HG03196 (cell line): Measurements from ENCODE around the gene PHC2.

Source experiments
- ATAC-seq: cut with Tn5 transposase; IDR thresholded peaks from one replicate; pipeline ENCODE4 v1.9.1; 2021; ENCODE audit not compliant: unreplicated experiment

PHC2 gene

DNA sequence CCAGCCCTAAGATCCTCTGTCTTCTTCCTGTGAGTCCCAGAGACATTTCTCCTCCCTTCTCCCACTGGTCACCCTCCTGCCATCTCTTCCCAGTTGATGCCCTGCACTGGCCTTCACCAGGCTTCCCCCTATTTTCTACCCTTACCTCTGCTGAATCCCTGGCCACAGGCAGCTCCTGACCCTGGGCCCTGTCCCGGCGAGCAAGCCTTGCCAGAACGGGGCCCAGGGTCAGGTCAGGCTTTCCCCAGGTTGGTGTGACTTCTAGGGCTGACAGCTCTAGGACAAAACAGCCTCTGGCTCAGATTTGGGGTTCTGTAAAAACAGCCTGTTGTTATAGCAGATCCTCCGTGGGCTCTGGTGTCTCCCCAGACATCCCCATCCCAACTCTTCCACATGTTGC, 57.3 kb downstream of the PHC2 start:
- no peak for ATAC-seq

DNA sequence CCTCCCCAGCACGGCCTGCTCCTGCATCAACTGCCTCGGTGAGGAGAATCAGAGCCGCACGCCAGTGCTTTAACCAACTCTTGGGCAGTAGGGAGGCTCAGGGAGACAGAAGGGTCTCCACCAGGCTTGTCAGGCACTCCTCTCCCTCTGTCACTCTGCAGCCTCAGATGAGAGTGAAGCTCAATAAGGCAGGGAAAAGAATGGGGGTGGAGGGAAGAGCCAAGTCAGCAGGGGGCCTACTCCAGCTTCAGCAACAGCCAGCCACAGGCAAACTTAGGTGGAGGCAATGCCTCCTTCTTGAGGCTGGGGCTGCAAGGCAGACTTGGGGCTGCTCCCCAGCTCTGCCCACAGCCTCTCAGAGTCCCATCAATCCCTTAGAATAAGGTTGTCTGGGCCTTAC, 58.2 kb downstream of the PHC2 start:
- no peak for ATAC-seq

DNA sequence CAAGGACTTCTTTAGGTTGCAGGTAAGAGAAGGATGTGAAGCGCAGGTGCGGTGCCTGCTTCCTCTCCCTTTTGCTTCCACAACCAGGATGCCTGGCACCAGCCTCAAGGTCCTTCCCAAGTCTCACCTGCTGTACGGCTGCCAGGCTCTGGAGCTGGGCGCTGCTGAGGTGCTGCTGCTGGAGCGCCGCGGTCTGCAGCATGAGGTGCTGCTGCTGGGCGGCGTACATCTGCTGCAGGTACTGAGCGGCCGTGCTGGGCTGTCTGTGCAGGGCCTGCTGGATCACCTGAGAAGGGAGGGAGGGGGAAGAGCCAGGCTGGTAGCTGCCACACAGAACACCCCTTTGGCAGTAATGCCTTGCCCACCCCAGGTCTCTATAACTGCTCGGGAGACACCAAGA, 58.7 kb downstream of the PHC2 start:
- no peak for ATAC-seq

DNA sequence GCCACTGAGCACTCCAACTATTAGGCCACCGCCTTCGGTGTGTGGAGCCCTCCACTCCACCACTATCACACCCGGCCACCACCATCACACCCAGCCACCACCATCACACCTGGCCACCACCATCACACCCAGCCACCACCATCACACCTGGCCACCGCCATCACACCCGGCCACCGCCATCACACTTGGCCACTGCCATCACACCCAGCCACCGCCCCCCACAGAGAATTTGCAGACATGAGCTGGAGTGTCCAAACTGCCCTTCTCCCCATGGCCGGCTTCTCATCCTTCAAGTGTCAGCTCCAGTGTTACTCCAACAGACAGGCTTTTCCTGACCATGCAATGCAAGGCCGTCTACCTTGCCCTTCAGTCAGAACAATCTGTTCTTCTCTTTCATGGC, 59.6 kb downstream of the PHC2 start:
- ATAC-seq: no peak

DNA sequence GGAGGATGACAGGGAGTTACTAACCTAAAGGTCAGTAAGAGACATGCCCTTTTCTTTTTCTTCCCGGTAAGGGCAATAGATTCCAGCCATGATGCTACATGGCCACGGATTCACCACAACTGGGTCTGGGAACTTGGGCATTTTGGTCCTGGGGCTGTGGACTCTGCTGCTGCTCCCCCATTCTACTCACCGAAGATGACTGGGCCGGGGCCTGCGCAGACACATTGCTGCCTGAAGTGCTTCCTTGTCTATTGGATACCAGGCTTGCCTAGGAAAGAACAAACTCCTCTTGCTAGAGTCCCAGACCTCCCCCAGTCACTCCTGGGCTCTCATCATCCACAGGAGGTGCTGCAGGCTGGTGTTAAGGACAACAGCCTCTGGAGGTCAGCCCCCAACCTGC, 60.1 kb downstream of the PHC2 start:
- no peak for ATAC-seq

DNA sequence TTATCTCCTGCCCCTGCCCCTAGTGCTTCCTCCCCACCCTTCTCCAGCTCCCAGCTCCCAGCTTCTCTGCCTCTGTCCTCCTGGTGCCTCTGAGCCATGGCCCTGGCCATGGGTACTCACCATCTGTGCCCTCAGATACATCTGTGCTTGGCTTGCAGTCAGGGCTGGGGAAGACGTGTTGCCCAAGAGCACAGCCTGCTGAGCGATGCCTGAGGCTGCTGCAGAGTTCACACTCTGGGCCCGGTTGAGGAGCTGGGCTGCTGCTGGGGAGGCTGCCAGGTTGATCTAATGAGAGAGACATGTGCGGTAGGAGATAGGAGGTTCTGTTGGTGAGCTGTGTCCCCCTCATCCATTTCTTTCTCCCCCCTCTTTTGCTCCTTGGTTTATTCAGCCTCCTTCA, 60.6 kb downstream of the PHC2 start:
- no peak for ATAC-seq

DNA sequence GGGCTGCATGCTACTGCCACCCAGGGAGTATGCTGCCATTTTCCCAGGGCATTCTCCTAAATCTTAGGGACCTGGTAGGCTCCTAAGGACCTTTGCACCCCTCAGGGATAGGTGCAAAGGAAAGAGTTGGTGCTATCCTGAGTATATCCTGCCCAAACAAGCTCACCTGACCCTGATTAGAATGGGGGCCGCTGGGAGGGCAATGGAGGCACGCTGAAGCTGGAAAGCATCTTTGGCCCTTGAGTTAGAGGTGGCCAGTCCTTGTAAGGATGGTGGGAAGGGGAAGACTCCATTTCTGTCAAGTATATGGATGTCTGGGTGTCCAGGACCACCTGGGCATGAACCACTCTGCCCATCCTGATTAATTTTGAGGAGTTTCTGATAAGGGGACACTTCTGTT, 61.1 kb downstream of the PHC2 start:
- ATAC-seq: no peak

DNA sequence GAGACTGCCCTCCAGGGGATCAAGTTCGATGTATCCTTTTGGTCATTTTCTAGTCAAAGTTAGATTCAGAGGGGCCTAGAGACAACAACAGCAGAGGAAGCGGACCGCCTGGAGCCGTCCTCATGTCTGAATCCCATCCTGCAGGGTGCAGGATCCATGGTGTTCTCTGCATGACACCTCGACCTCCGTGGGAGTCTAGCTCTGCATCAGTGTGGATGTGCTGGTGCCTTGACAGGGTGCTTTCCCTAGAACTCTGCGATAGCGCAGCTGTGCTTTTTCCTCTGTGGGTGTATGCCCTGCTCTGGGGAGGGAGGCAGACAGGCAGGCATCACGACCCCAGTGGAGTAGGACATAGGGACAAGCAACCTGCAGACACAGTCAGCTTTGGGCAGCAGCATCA, 61.8 kb downstream of the PHC2 start:
- ATAC-seq: no peak

DNA sequence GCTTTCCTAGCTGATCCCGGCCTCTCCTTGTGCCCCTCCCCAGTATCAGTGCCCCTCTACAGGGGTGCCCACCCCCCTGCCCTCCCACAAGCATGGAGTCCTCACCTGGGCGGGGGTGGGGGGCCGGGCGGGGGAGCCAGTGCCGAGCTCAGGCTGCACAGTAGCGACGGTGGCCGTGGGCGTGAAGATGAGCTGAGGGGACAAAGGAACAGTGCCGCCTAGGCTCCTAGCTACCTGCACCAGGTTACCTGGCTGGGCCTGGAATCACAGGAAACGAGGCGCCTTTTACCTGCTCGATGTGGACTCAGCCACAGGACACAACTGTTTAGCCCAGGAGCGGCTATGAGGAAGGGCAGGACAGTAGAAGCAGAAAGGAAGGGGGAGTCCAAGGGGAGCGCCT, 62.5 kb downstream of the PHC2 start:
- no peak for ATAC-seq

DNA sequence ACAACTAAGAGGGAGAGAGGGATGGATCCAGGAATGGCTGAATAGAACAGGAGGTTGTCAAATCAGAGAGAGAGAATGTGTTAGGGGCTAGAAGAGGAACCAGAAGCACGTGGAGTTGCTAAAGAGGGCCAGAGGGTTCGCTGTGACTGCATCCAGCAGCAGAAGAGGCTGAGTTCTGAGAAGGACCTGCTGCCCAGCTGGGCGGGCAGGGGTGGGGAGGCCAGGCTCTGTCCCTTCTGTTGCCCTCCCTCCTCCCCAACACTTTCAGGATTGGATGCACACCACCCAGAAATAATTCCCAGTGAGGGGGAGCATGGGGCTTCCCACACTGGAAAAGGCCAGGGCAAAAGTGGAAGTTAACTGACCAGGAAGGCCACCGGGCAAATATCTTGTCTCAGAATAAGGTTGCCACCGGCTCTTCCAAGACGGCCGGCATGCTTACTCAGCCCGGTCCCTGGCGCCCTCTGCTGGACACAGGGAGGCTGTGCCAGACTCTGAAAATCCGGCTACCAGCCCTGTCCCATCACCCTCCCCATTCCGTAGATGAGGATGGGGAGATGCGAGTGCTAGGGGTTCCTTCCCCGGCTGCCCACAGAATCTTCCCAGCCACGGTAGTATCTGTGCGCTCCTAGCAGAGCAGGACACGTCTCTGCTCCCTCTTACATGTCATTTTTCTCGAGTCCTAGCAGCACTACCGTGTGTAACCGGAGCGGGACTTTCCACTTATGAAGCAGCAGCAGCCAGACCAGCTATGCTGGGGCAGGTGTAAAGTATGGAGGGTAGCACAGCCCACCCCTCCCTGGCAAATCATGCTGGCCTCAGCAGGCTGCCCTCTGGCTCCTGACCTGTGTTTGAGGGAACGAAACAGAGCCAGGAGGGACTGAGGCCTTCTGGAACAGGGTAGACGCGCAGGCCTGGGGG, 63.1 kb downstream of the PHC2 start:
- ATAC-seq: peak; percentile 52

DNA sequence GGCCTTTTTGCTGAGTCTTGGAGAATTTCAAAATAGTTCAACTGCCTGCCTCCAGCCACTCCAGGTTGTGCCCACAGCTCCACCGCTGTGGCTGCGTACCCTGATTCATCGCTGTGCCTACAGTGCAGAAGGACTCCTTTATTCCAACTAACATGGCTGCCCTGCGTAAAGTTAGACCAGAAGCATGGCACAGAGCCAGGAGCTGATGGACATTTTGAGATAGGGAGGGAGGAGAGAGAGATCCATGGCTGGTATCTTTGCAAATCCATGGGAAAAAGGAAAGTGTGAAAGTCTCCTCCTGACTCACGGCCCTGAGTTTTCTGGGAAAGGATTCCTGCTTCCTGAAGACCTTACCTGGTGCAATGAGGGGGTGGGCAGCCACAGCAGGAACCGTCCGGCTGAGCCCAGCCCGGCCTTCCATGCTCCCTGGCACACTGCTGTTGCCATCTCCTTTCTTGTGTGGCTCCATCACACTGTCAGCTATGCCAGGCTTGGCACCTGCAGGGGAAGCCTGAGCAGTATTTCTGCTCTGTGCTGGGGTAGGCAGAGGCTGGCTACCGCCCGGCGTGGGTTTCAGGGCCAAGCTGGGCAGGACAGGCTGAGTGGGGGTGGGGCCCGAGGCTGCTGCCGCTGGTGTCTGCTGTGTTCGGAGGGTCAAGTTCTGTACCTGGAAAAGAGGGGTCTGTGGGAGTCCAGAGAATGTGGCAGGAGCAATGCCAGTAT, 64.0 kb downstream of the PHC2 start:
- no peak for ATAC-seq

DNA sequence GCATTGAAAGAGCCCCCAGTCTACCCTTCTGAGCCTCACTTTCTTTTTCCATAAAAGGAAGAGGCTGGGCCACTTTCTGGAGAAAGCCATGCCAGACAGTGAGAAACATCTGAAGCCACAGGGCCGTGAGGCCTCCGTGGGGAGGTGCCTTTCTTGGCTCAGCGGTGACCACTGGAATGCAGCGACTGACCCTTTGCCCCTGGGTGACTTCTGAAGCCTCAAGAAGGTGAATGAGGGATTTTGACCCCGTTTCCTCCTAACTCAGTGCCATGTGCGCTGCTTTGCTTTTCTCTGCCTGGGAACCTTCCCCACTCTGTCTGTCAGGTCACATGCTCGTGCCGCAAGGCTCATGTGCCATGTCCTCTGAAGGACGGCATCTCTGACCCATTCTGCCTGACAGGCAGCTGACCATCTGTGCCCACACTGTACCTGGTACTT, 65.3 kb downstream of the PHC2 start:
- no peak for ATAC-seq

DNA sequence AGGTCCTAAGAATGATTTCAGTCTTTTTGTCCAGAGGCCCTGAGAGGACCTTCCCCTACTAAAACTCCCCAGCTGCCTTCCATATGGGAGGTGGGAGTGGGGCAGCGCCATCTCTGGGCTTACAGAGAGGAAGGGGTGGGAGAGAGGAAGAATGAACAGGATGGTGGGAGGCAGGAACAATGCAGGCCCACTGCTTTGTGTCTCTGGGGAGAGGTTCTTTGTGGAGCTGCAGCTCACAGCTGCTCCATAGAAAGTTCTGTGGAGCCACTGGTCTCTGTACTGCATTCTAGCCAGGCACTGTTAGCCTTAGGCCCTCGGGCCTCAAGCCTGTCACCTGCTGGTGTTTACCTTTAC, 66.4 kb downstream of the PHC2 start:
- no peak for ATAC-seq

DNA sequence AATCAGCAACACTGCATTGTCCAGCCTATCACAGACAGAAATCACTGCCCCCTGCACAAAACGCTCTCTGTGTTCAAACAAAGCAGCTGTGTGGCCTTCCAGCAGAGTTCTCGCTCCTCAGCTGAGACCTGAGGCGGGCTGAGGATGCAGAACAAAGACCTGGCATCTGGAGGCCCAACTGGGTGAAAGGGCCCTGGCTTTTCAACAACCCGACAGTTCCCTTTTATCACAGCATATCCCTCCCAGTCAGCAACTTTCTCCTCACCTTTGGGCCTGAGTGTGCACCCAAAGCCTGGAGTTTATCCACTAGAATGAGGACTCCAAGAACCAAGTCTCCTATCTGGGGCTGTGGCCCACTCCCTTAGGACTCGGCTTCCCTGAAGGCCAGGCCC, 67.4 kb downstream of the PHC2 start:
- ATAC-seq: no peak

DNA sequence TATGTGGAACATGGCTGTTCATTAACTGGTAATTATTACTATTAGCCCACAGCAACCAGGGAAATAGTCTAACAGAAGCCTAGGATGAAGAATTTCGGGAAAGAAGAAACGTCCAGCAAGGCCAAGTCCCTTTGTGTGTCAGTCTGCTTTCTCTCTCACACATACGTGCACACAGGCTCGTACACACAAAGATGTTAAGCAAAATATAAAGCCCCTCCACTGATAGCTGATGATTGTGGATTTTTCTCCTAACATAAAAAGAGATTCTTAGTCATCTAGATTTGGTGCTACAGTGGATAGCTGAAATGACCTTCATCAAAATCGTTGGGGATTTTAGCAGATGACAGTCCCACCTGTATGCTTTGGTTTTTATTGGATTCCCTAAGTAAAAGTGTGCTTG, 67.9 kb downstream of the PHC2 start:
- no peak for ATAC-seq

DNA sequence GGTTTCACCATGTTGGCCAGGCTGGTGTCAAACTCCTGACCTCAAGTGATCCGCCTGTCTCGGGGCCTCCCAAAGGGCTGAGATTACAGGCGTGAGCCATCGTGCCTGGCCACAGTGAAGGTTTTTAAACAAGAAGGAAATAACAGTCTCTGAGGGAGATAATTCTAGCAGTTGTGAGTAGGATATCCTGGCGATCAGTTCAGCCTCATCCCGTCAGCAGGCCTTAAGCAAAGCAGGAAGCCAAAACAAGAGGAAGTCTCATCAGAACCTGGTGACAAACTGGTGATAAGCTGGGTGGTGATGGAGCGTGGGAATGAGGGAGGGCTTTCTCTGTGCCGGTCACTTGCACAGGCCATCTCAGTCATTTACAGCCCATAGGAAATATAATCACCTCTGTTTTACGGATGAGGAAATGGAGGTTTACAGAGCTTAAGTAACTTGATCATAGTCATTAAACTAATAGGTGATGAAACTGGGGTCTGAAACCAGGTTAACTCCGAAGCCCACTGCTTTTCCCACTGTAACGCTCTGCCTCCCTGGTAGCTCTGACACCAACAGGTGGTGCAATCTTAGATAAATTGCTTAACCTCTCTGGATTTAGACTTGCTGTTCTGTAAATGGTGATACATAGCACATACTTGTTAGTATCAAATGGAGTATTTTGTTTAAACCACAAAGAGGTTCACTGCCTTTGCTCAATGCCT, 69.2 kb downstream of the PHC2 start:
- no peak for ATAC-seq

DNA sequence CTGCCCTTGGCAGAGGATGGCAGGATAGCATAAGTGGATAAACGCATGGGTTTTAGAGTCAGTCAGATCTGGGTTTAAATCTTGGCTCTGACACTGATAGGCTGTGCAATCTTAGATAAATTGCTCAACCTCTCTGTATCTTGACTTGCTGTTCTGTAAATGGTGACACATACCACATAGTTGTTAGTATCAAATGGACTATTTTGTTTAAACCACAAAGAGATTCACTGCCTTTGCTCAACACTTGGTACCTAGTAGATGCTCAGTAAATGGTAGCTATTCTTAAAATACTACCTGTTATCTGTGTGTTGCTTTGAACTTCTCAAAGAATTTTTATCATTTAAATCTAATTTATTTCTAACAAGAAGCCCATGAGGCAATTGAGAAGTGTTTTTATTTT, 70.5 kb downstream of the PHC2 start:
- no peak for ATAC-seq

DNA sequence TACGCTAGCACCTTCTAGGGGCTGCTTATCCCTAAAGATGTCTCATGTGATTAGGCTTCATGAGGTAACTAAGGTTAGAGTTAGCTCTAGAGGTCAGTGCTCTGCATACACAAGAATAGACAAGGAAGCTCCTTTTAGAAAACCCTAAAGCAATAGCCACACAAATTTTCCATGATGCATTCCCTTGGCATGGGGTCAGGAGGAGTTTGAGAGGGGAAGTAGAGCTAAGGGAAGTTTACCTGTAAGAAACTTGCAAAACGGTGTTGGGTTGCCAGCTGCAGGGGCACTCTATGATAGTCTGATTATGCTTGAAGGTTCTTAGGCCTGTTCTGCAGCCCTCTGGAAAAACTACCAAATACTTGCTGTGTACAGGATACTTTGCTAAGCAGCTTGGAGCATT, 71.0 kb downstream of the PHC2 start:
- ATAC-seq: no peak

DNA sequence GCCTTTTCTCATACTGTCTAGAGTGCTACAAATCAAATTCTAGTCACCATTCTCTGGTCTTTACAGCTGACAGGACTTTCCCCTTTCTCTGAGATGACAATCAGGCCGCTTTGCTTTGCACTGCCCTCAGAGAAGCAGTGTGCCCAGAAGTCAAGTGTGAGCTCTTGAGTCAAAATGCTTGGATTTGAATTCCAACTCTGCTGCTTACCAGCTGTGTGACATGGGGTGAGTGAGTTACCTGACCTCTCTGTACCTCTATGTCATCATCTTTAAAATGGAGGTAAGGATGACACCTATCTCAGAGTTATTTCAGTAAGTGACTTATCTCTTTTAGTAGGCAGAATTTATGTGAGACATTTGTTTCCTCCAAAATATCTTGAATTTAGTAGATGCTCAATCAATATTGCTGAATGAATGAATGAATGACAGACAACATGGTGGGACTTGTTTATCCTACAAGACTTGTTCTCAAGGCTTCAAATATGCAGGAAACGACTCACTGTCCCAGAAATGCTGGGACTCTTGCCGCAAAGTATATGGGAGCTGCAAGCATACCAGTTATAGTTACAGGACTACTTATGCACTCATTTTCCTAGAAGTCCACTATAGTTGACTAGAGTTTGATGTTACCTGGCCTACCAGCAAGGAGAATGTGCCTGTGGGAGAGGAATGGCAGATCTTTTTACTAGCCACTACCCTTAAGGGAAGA, 71.9 kb downstream of the PHC2 start:
- no peak for ATAC-seq

DNA sequence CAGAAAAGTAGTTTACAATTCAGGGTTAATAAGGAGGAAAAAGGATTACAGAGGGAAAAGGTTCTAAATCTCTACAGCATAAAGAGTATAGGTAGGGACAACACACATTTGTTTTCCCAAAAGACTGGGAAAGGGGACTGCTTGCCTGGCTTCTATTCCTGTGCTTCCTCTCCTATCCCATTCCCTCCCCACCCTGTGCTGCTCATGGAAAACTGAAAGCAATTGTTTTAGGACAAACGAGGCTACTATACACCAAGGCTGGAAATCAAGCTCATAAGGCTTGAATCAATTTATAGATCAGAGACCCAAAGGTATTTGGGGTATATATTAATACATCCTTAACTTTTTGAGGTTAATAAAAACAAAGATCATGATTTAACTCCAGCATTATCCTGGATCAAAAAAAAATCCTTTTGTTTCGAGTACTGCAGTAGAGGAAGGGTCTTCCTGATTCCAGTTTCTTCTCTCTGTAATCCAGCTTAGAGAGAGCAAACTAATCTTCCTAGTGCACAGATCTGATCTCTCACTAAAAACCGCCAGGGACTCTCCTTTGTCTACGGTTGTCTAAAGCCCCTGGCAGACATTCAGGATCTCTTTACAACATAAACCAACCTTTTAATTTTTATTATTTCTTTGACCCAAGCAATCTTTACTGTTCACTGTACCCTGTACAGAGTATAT, 72.6 kb downstream of the PHC2 start:
- ATAC-seq: no peak

DNA sequence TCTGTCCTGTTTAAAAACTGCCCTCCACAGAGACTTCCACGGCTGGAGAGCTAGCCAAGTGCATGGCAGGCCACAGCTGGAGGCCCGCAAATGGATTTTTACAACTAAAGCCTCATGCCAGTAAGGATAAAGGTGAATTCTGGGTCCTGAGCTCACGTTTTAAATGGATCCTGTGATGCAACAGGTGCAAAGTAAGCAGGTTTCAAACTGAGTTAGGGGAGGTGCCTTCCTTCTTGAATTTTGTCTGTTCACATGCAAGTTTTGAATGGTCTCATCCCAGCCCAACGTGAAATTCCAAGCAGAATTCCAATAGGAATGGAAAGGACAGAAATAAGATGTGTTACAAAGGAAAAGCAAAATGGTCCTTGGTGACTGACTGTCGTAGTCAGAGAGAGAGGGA, 73.8 kb downstream of the PHC2 start:
- no peak for ATAC-seq
